HepG2 (cell line): Measurements from ENCODE around the gene COMP. TPM values are rescaled to one million over a fixed set of nuclear protein-coding genes. Genes with fewer than 3 reads are reported as not detected.
A peak's percentile ranks its signal among the peaks of the same experiment; 100 is the strongest.

ENCODE experiments used
- BCL6 ChIP-seq: IDR thresholded peaks from 2 replicates; pipeline ENCODE4 v1.6.1; 2016; ENCODE audit warnings: missing genetic modification reagents, missing compliant biosample characterization
- EZH2 ChIP-seq: conservative IDR thresholded peaks from 2 replicates; pipeline ENCODE4 v1.6.1; 2012; ENCODE audit warnings: mild to moderate bottlenecking, low read depth, low read length, moderate library complexity
- HNRNPLL ChIP-seq: fragments of 200-400 bp; formaldehyde crosslinking; IDR thresholded peaks from 2 replicates; pipeline ENCODE4 v1.6.1; 2017; ENCODE audit warnings: mild to moderate bottlenecking, low read depth, low read length; ENCODE audit not compliant: poor library complexity, severe bottlenecking
- JUN ChIP-seq: sonication (generic); formaldehyde crosslinking; IDR thresholded peaks from 2 replicates; pipeline ENCODE4 v1.4.0; 2020; ENCODE audit warnings: mild to moderate bottlenecking, missing genetic modification reagents
- ZMYM4 ChIP-seq: sonication (generic); formaldehyde crosslinking; IDR thresholded peaks from 2 replicates; pipeline ENCODE4 v1.8.1; 2023; ENCODE audit warnings: mild to moderate bottlenecking, missing genetic modification reagents
- ZNF772 ChIP-seq: sonication (generic); formaldehyde crosslinking; IDR thresholded peaks from 2 replicates; pipeline ENCODE4 v1.5.0; 2020; ENCODE audit warnings: mild to moderate bottlenecking, missing genetic modification reagents
- polyA plus RNA-seq, 8 experiments: library from polyadenylated mRNA; depleted of rRNA in 3 of 8; stranded (reverse) in 7 of 8; unstranded in 1 of 8; fragments of >200 nt; fragmentation: Illumina TruSeq in 4 of 8; extraction: Trizol in 4 of 8; gene quantifications; 2 replicates each; pipeline versions ENCODE4 v1.2.1 to v1.2.3, GENCODE V29; 2011 to 2016; ENCODE audit warnings: low read depth in 4 of 8, missing spikeins in 1 of 8, mixed read lengths in 1 of 8; ENCODE audit not compliant: insufficient read depth in 1 of 8
- total RNA-seq, 5 experiments: library from RNA; depleted of rRNA; stranded (reverse); fragments of >200 nt; fragmentation: Illumina TruSeq; extraction: Trizol; gene quantifications; 2 replicates each; pipeline ENCODE4 v1.2.3, GENCODE V29; 2016; ENCODE audit warnings: low read depth in 1 of 5
- TF ChIP-seq, protein P1 (sequence below): IDR thresholded peaks from 2 replicates; pipeline ENCODE4 v1.6.1; 2016; ENCODE audit warnings: mild to moderate bottlenecking
- TF ChIP-seq, protein P2 (sequence below): sonication (generic); formaldehyde crosslinking; IDR thresholded peaks from 2 replicates; pipeline ENCODE4 v1.5.0; 2020; ENCODE audit warnings: missing genetic modification reagents, mild to moderate bottlenecking, borderline replicate concordance
- TF ChIP-seq, protein P3 (sequence below): sonication (generic); formaldehyde crosslinking; IDR thresholded peaks from 2 replicates; pipeline ENCODE4 v1.4.0; 2020; ENCODE audit warnings: missing genetic modification reagents

The COMP gene
- total and polyA plus RNA-seq, 2 of the 13 experiments (the other 11 are each of a cell fraction or from before 2014, with no cell fraction given) = 0.04 to 0.13 TPM

DNA sequence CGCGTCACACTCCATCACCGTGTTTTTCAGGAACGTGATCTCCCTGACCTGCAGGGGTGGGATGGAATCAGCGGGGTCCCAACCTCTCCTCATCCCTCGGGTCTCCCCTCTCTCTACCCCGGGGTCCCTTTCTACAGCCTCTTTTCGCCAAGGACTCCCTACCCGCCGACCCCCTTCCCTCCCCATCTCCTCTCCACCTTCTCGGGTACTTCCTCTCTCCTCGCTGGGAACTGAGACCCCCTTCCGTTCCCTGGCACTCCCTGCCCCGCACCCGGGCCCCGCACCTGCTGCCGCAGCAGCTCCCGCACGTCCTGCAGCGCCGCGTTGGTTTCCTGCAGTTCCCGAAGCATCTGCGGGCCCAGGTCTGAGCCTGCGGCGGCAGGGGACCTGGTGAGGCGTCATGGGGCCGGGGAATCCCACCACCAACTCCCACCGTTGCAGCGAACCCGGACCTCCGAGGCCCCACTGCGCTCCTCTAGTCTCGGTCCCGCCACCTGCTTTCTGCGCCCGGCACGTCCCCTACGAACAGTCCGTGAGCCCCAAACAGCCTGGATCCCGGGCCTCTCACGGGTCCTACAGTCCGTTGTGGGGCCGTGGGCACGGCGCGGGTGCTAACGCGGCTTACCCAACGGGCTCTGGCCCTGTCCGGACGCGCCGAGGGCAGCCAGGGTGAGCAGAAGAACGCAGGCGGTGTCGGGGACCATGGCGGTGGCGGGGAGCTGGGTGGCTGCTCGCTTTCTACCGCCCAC is at the start of gene COMP (continued):
- TF ChIP-seq, protein P1, sequence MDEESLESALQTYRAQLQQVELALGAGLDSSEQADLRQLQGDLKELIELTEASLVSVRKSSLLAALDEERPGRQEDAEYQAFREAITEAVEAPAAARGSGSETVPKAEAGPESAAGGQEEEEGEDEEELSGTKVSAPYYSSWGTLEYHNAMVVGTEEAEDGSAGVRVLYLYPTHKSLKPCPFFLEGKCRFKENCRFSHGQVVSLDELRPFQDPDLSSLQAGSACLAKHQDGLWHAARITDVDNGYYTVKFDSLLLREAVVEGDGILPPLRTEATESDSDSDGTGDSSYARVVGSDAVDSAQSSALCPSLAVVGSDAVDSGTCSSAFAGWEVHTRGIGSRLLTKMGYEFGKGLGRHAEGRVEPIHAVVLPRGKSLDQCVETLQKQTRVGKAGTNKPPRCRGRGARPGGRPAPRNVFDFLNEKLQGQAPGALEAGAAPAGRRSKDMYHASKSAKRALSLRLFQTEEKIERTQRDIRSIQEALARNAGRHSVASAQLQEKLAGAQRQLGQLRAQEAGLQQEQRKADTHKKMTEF (CRISPR knock-in tag) = no peak
- TF ChIP-seq, protein P2, sequence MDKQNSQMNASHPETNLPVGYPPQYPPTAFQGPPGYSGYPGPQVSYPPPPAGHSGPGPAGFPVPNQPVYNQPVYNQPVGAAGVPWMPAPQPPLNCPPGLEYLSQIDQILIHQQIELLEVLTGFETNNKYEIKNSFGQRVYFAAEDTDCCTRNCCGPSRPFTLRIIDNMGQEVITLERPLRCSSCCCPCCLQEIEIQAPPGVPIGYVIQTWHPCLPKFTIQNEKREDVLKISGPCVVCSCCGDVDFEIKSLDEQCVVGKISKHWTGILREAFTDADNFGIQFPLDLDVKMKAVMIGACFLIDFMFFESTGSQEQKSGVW (CRISPR knock-in tag) = no peak
- TF ChIP-seq JUN (CRISPR knock-in tag) (no peak), EZH2 (peak; percentile 98), BCL6 (CRISPR knock-in tag) (peak; percentile 11; the same call in 1 of the 2 replicates), ZMYM4 (CRISPR knock-in tag) (no peak), ZNF772 (CRISPR knock-in tag) (0 out of 2 replicates have a peak, but pooled peaks have one; percentile 25), HNRNPLL (peak; percentile 77)
- TF ChIP-seq, protein P3, sequence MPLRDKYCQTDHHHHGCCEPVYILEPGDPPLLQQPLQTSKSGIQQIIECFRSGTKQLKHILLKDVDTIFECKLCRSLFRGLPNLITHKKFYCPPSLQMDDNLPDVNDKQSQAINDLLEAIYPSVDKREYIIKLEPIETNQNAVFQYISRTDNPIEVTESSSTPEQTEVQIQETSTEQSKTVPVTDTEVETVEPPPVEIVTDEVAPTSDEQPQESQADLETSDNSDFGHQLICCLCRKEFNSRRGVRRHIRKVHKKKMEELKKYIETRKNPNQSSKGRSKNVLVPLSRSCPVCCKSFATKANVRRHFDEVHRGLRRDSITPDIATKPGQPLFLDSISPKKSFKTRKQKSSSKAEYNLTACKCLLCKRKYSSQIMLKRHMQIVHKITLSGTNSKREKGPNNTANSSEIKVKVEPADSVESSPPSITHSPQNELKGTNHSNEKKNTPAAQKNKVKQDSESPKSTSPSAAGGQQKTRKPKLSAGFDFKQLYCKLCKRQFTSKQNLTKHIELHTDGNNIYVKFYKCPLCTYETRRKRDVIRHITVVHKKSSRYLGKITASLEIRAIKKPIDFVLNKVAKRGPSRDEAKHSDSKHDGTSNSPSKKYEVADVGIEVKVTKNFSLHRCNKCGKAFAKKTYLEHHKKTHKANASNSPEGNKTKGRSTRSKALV (CRISPR knock-in tag) = peak; percentile 74
